OCI-M2 (cell line): ENCODE data around the gene OR2T12.
A peak's percentile ranks its signal among the peaks of the same experiment; 100 is the strongest.
"Not testable (repeated sequence)": the region's sequence is repeated elsewhere in the genome, so short reads cannot be mapped to it uniquely, and the experiment has no call there.

Source experiments
- DNase-seq: peaks from one replicate; lab custom pipeline; 2025; ENCODE audit not compliant: unreplicated experiment; lab: John Stamatoyannopoulos, UW

Gene OR2T12

DNA sequence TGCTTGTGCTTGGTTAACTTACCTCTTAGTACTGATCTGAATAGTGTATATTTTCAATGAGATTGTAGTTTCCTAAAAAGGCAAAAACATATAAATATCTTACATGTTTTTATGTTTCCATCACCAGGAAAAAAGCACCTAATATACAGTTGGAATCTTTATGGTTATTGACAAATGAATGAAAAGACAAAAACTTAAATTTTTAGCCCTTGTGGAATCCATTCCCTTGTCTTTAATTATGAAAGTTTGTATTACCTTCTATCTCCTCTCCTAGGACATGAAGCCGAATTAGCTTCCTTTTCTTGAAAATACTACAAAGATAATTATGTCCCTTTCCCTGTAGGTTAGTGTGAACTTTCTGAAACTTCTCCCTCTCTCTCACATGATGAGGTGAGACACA lies at the start of gene OR2T12:
TSS of gene OR2T12 (minus strand) at position 101 of the 400 bp plus-strand sequence. CDS start 7,846 bp downstream, outside the sequence.
- no peak for DNase-seq

DNA sequence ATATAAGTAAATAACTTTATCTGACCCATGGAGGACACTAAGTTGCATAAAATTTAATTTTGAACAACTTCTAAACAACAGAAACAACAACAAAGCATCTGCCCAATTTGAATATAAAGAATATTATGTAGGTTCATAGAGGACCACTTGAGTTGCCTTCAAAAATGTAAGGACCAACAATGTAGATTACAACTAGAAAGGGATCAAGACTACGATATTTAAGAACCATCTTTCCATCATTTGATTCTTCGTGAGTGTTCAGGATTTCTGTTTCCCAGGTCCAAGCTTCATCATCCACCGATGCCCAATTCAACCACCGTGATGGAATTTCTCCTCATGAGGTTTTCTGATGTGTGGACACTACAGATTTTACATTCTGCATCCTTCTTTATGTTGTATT lies 45.3 kb upstream of the OR2T12 start, which contains the start of gene OR14C36:
TSS of gene OR14C36 (plus strand) at position 301 of the 400 bp plus-strand sequence. CDS start at position 301, 0 bp downstream.
- DNase-seq = no peak

DNA sequence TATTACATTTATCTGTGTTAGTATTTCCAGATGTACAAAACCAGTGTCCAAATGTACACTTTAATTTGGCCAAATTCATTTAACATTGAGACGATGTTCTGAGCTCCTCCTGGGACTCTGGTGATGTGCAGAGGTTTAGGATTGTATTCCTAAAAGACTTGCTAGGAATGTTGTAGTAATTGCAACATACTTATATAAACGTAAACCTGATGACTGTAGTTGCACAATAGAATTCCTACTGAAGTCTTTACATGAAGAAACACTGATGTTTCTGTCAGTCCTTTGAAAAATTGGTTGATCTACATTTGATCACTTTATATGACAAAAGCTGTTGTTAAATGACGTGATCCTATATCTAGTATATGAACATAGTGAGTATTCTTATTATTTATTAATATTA lies 40.2 kb upstream of the OR2T12 start:
- no peak for DNase-seq

DNA sequence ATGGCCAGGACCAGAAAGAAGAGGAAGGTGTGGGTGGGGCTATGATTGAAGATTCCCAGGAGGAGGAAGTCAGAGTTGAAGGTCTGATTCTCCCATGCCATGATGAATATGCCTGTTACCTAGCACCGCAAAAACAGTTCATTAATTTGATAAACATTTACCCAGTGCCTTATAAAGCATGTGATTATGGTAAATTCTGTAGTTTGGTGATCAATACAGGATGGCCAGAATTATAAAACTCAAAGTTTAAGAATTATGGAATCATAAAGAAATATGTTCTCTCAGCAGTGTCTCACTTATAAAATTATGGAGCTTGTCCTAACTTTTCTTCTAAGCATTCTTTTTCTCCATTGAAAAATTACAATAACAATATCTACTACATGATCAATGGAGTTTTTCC lies 21.2 kb upstream of the OR2T12 start, which contains the start of gene OR2M7:
TSS of gene OR2M7 (minus strand) at position 101 of the 400 bp plus-strand sequence. CDS start at position 101, 0 bp downstream.
- DNase-seq = no peak

DNA sequence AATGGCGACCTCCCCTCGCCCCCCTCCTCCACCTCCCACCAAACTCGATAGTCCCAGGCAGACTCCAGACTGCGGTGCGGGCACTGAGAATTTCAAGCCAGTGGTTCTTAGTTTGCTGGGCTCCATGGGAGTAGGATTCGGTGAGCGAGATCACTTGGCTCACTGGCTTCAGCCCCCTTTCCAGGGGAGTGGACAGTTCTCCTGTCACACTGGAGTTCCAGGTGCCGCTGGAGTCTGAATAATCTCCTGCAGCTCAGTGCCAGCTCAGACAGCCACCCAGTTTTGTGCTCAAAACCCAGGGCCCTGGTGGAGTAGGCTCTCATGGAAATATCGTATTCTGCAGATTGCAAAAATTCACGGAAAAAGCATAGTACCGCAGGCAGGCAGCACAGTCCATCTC lies 13.6 kb upstream of the OR2T12 start:
- no peak for DNase-seq

GRCh38 chr1:248306740-248307139 lies 3.5 kb upstream of the OR2T12 start:
- not testable (repeated sequence) for DNase-seq

- no peak for DNase-seq
Measured at GRCh38 chr1:248306103-248306502, 2.9 kb upstream of the OR2T12 start.

GRCh38 chr1:248305672-248306071 lies 2.4 kb upstream of the OR2T12 start:
- DNase-seq = not testable (repeated sequence)

DNA sequence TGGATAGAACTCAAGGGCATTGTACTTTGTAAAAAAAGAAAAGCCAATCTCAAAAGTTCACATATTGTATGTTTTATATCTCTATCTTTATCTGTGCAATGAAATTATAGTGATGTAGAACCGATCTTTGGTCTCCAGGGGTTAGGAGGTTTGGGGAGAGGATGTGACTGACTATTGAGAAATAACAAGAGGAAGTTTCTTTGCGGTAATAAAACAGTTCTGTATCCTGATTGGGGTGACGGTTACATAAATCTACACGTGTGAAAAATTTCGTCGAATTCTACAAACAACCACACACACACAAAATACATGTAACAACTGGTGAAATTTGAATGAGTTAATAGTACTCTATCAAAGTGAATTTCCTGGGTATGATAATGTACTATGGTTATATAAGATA lies 14.8 kb downstream of the OR2T12 start:
- DNase-seq = no peak

DNA sequence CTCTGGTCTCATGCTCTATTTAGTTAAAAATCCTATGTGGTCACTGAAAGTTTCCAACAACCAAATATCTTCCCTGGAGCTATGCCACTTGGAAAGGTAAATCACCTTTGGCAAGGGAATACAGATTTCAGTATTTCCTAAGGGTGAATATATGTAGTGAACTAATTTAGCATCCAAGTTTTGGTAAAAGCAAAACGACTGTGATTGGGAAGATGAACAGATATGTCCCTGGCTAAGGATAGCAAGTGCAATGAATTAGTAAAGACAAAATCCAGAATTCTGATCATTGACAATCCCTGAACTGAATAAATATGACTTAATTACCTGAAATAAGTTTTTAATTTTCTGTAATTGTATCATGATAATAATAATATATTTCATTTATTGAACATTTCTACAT lies 25.3 kb downstream of the OR2T12 start, which contains the start of gene OR2T33:
TSS of gene OR2T33 (minus strand) at position 101 of the 400 bp plus-strand sequence. CDS start 4,162 bp downstream, outside the sequence.
- DNase-seq = no peak

- not testable (repeated sequence) for DNase-seq
Measured at GRCh38 chr1:248273225-248273624, 30.0 kb downstream of the OR2T12 start.

- no peak for DNase-seq
Measured at GRCh38 chr1:248268178-248268577, 35.0 kb downstream of the OR2T12 start.

DNA sequence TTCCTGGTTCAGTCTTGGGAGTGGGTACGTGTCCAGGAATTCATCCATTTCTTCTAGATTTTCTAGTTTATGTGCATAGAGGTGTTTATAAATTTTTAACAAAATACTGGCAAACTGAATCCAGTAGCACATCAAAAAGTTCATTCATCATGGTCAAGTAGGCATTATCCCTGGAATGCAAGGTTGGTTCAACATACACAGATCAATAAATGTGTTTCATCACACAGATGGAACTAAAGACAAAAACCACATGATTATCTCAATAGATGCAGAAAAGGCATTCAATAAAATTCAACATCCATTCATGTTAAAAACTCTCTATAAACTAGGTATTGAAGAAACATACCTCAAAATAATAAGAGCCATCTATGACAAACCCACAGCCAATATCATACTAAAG lies 43.9 kb downstream of the OR2T12 start:
- not testable (repeated sequence) for DNase-seq

DNA sequence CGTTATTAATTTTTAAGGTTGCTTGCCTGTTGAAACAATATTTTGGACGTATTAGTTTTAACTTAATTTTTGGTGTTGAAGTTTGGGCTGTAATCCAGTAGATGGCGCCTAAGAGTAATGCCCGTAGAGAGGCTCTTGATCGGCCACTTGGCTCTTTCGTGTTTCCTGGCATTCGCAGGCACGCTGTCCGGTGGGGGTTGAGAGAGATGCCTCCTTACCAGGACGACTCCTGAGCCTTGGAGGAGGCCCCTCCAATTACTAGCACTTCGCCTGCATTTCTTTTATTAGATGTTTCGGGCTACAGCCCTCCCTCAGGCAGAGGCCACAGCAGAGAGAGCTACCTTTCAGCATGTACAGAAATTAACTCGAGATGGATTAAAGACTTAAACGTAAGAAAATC lies 60.0 kb downstream of the OR2T12 start:
- DNase-seq = peak; percentile 7
